Heart left ventricle (tissue), 16 donors: ENCODE data around the gene UBE3B. TPM values are rescaled to one million over a fixed set of nuclear protein-coding genes. Genes with fewer than 3 reads are reported as not detected.

ENCODE experiments used
- ATAC-seq, 4 donors: fragments of 200-7000 bp; cut with Tn5 transposase; one replicate each; pipeline ENCODE4 v1.9.1; 2020 to 2022; ENCODE audit warnings: moderate library complexity in 4 of 4, mild to moderate bottlenecking in 3 of 4, moderate number of reproducible peaks in 1 of 4
- DNase-seq, 5 donors: peaks; one replicate each; pipeline ENCODE4 v3.0.0-alpha.2; 2020
- H3K27ac ChIP-seq, 12 donors: fragments of 200-600 bp; sonication (generic) in 4 of 12; one replicate each; pipeline versions ENCODE4 v1.5.0 to v1.8.0; 2016 to 2022; ENCODE audit warnings: mild to moderate bottlenecking in 2 of 12
- H3K27me3 ChIP-seq, 9 donors: fragments of 200-600 bp; sonication (generic) in 2 of 9; one replicate each; pipeline versions ENCODE4 v1.5.1 to v1.8.0; 2016 to 2022; ENCODE audit warnings: mild to moderate bottlenecking in 3 of 9
- H3K36me3 ChIP-seq, 9 donors: fragments of 200-600 bp; sonication (generic) in 2 of 9; one replicate each; pipeline versions ENCODE4 v1.5.0 to v1.8.0; 2018 to 2022; ENCODE audit warnings: mild to moderate bottlenecking in 2 of 9
- H3K4me1 ChIP-seq, 12 donors: fragments of 200-600 bp; sonication (generic) in 4 of 12; one replicate each; pipeline versions ENCODE4 v1.5.0 to v1.8.0; 2016 to 2022; ENCODE audit warnings: mild to moderate bottlenecking in 3 of 12
- H3K4me3 ChIP-seq, 12 donors: fragments of 200-600 bp; sonication (generic) in 4 of 12; one replicate each; pipeline versions ENCODE4 v1.5.0 to v1.8.0; 2017 to 2022; ENCODE audit warnings: mild to moderate bottlenecking in 9 of 12, moderate library complexity in 4 of 12
- H3K9me3 ChIP-seq, 12 donors: fragments of 200-600 bp; sonication (generic) in 4 of 12; one replicate each; pipeline versions ENCODE4 v1.5.0 to v1.8.0; 2016 to 2022; ENCODE audit warnings: mild to moderate bottlenecking in 1 of 12
- POLR2A ChIP-seq, 2 donors: fragments of 450-650 bp; IDR thresholded peaks; one replicate each; pipeline ENCODE4 v1.6.1; 2017; ENCODE audit warnings: antibody characterized with exemption in 2 of 2, mild to moderate bottlenecking in 2 of 2, moderate library complexity in 2 of 2
- WGBS, 4 donors: extraction: QIAGEN DNeasy Blood & Tissue Kit in 2 of 4; methylation state at CpG; one replicate each; pipeline versions ENCODE4 v1.1.5 to v1.1.7; 2013 to 2018; 5-methylcytosine and 5-hydroxymethylcytosine counted together
- intact Hi-C, 10 donors: fragments of 100-400 bp; cut with DNase I; formaldehyde crosslinking; loops; one replicate each; pipeline versions ENCODE4 v1.11.1 to v1.14.2; 2022
- polyA plus RNA-seq, 2 donors: library from polyadenylated mRNA; stranded (reverse); fragments of 200-250 nt; gene quantifications; one replicate each; pipeline ENCODE4 v1.2.3, GENCODE V29; 2013
- total RNA-seq, 9 donors: library from RNA; depleted of rRNA in 2 of 9; stranded (reverse); fragments of >200 nt in 2 of 9; fragmentation: NEBNext Ultra II Directional in 3 of 9; extraction: Animal tissue kit (Norgen Biotek cat#: 25700) in 3 of 9; gene quantifications; one replicate each; pipeline versions ENCODE4 v1.1.0 to v1.2.4, GENCODE V29; 2016 to 2023
- TF ChIP-seq, protein P1 (sequence below), 12 donors: fragments of 200-600 bp; sonication (generic) in 4 of 12; IDR thresholded peaks; one replicate each; pipeline versions ENCODE4 v1.5.0 to v1.8.0; 2018 to 2022; ENCODE audit warnings: antibody characterized with exemption in 12 of 12, mild to moderate bottlenecking in 5 of 12
- donor health status: ischemic (EF 13 %, LVEDD 7.1; RV severe dilation, severe dysfunction).
- donor health status: healthy with polysubstance abuse.
- donor health status: DM: no; HTN: yes; CAD: no.
- donor health status: DM: no; HTN: no; CAD: no.
- donor health status: ischemic (EF 25% LVEDD 6.9; RV normal size, moderate dysfunction).
- donor health status: ischemic (EF 25% LVEDD 5.7; RV mildly dilated, moderate dysfunction).
- donor health status: healthy.
- donor health status: DM: yes; HTN: yes; CAD: no.
- donor health status: ischemic (EF 35%, LVEDD 5.7; RV mildly dilated, moderate dysfunction).
- donor health status: nonischemic (EF 11% LVEDD 7.7; RV severe dilation, severe dysfunction).
- donor health status: DM: yes; HTN: yes; CAD: no.
- donor health status: PGD.
- donor health status: ischemic (EF 29% LVEDD 5.4; RV normal size, mild dysfunction).
- donor health status: nonischemic (EF 23%, LVEDD 6.1; RV moderate dilation, normal function).

UBE3B gene
- total and polyA plus RNA-seq, 11 donors, result 19.1 to 82.7 (median 50.6) TPM

DNA sequence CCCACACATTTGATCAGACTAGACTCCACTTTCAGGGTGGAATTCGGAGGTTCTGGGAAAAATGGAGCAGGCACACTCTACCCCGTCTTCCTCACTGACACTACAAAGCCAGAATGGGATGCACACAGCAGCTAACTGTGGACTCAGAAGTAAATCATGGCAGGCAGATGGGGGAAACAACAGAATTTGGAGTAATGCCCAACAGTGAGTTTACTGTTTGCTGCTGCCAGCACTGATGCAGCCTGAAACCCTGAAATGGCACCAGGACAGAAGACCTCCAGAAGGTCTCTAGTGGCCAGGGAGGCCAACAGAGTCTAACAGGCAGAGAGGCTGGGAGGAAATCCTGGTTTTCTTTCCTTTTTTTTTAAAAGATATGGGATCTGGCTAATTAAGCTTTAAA lies 24.9 kb upstream of the UBE3B start:
- Histone ChIP-seq H3K4me1 (peaks cover 0 to 10% (median 2%) of the 10 kb centered on the region in 12 donors), H3K27me3 (no peaks in the 10 kb centered on the region), H3K9me3 (no peaks in the 10 kb centered on the region), H3K27ac (peak overlapping the region in 1 of 12 donors; percentile 54), H3K36me3 (peaks cover 0 to 100% (median 97%) of the 10 kb centered on the region in 9 donors), H3K4me3 (no peak overlapping the region)
- intact Hi-C loops, result no loop called here
- no peak for DNase-seq
- TF ChIP-seq POLR2A (IDR thresholded peaks at IDR 0.05), result no peak
- TF ChIP-seq, protein P1, sequence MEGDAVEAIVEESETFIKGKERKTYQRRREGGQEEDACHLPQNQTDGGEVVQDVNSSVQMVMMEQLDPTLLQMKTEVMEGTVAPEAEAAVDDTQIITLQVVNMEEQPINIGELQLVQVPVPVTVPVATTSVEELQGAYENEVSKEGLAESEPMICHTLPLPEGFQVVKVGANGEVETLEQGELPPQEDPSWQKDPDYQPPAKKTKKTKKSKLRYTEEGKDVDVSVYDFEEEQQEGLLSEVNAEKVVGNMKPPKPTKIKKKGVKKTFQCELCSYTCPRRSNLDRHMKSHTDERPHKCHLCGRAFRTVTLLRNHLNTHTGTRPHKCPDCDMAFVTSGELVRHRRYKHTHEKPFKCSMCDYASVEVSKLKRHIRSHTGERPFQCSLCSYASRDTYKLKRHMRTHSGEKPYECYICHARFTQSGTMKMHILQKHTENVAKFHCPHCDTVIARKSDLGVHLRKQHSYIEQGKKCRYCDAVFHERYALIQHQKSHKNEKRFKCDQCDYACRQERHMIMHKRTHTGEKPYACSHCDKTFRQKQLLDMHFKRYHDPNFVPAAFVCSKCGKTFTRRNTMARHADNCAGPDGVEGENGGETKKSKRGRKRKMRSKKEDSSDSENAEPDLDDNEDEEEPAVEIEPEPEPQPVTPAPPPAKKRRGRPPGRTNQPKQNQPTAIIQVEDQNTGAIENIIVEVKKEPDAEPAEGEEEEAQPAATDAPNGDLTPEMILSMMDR (IDR thresholded peaks at IDR 0.05), result no peak
- ATAC-seq, result no peak
- WGBS, 4 donors, result 92 to 97% (median 94%) methylated on average over 2 of the region's 2 CpGs

GRCh38 chr12:109455706-109456105 lies 21.7 kb upstream of the UBE3B start:
- intact Hi-C loops, result no loop called here
- no peaks in the 10 kb centered on the region for H3K9me3 ChIP-seq
- DNase-seq (no peak), ATAC-seq (no peak)
- 82 to 92% (median 88%) methylated on average over 1 of the region's 1 CpG for WGBS, 4 donors
- H3K27me3 ChIP-seq, result no peaks in the 10 kb centered on the region
- peak overlapping the region in 1 of 12 donors; percentile 93 for H3K27ac ChIP-seq
- no peak overlapping the region for H3K4me3 ChIP-seq
- H3K4me1 ChIP-seq, result peaks cover 5 to 41% (median 28%) of the 10 kb centered on the region in 12 donors
- H3K36me3 ChIP-seq, result peaks cover 0 to 97% (median 80%) of the 10 kb centered on the region in 9 donors
- TF ChIP-seq, protein P1 (IDR thresholded peaks at IDR 0.05), result no peak
- TF ChIP-seq POLR2A (IDR thresholded peaks at IDR 0.05), result no peak

GRCh38 chr12:109458086-109458485 lies 19.3 kb upstream of the UBE3B start:
- H3K4me1 ChIP-seq, result peaks cover 26 to 65% (median 49%) of the 10 kb centered on the region in 12 donors

DNA sequence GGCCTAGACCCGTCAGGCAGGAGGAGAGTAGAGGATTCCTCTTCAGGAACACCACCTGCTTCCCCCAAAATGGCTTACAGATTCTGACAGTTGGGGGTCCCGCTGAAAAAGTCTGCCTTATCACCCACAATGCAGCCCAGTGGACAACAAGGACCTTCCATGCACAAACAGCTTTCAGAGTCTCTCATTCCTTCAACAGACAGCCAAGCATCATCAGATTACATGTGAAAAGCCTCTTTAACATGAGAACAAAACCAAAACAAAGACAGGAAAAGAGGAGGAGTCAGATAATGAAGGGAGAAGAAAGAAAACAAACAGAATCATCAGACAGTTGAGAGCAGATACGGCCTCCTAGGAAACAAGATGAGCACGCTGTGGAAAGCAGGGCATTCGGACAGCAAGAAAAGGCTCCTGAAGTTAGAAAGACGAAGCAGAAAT lies 18.6 kb upstream of the UBE3B start:
- H3K9me3 ChIP-seq, result no peaks in the 10 kb centered on the region
- TF ChIP-seq POLR2A (IDR thresholded peaks at IDR 0.05), result no peak
- TF ChIP-seq, protein P1 (IDR thresholded peaks at IDR 0.05), result no peak
- H3K36me3 ChIP-seq, result peaks cover 0 to 67% (median 49%) of the 10 kb centered on the region in 9 donors
- 62 to 71% (median 66%) methylated on average over 6 of the region's 6 CpGs for WGBS, 4 donors
- no peaks in the 10 kb centered on the region for H3K27me3 ChIP-seq
- DNase-seq (no peak), ATAC-seq (no peak)
- intact Hi-C loops, result no loop called here
- peak overlapping the region; percentile 8 to 98 (median 96) for H3K27ac ChIP-seq
- H3K4me3 ChIP-seq, result no peak overlapping the region
- peaks cover 30 to 72% (median 56%) of the 10 kb centered on the region in 12 donors for H3K4me1 ChIP-seq

More at GRCh38 chr12:109458086-109458485, 19.3 kb upstream of the UBE3B start:
- no peak for TF ChIP-seq POLR2A (IDR thresholded peaks at IDR 0.05)
- TF ChIP-seq, protein P1 (IDR thresholded peaks at IDR 0.05), result no peak
- DNase-seq (no peak), ATAC-seq (no peak)
- Histone ChIP-seq H3K9me3 (no peaks in the 10 kb centered on the region), H3K4me3 (no peak overlapping the region), H3K36me3 (peaks cover 0 to 74% (median 56%) of the 10 kb centered on the region in 9 donors), H3K27ac (peak overlapping the region in 11 of 12 donors; percentile 31 to 98 (median 96)), H3K27me3 (no peaks in the 10 kb centered on the region)
- intact Hi-C loops, result no loop called here
- 67 to 77% (median 69%) methylated on average over 4 of the region's 4 CpGs for WGBS, 4 donors
